HFF-Myc (cell line): ENCODE results near the gene TMEM185A.
A peak's percentile ranks its signal among the peaks of the same experiment; 100 is the strongest.

Experiments used
- DNase-seq: peaks from one replicate; pipeline ENCODE4 v3.0.0-alpha.2; 2011; ENCODE audit warnings: low read depth; ENCODE audit errors: extremely low read depth
- H3K4me3 ChIP-seq: replicated peaks from 2 replicates; pipeline ENCODE4 v1.5.1; 2011; ENCODE audit warnings: low read depth, mild to moderate bottlenecking, control low read depth, low read length
- TF ChIP-seq, protein P1 (sequence below): IDR thresholded peaks from 2 replicates; pipeline ENCODE4 v1.5.1; 2012; ENCODE audit warnings: mild to moderate bottlenecking, low read depth, low read length, control low read depth; ENCODE audit errors: missing control alignments

TMEM185A gene

DNA sequence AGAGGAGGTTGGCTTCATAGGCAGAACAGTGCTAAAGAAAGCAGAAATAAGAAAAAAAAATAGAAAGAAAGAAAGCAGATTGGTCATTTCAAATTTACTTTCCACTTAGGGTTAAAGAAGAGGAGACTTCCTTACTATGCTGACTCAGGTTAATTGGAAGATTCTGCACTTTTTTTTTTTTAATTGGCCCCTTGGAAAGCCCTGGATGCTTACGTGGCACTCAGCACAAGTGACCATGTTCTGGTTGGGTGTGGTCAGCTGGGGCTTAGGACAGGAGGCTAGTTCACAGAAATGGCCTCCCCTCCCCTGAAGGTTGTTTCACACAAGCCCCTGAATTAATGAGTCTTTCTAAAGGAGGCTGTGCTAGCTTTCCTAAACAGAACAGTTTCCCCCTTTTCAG, 58.8 kb downstream of the TMEM185A start:
- H3K4me3 ChIP-seq = no peak overlapping the region
- DNase-seq = no peak
- TF ChIP-seq, protein P1, sequence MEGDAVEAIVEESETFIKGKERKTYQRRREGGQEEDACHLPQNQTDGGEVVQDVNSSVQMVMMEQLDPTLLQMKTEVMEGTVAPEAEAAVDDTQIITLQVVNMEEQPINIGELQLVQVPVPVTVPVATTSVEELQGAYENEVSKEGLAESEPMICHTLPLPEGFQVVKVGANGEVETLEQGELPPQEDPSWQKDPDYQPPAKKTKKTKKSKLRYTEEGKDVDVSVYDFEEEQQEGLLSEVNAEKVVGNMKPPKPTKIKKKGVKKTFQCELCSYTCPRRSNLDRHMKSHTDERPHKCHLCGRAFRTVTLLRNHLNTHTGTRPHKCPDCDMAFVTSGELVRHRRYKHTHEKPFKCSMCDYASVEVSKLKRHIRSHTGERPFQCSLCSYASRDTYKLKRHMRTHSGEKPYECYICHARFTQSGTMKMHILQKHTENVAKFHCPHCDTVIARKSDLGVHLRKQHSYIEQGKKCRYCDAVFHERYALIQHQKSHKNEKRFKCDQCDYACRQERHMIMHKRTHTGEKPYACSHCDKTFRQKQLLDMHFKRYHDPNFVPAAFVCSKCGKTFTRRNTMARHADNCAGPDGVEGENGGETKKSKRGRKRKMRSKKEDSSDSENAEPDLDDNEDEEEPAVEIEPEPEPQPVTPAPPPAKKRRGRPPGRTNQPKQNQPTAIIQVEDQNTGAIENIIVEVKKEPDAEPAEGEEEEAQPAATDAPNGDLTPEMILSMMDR = no peak

DNA sequence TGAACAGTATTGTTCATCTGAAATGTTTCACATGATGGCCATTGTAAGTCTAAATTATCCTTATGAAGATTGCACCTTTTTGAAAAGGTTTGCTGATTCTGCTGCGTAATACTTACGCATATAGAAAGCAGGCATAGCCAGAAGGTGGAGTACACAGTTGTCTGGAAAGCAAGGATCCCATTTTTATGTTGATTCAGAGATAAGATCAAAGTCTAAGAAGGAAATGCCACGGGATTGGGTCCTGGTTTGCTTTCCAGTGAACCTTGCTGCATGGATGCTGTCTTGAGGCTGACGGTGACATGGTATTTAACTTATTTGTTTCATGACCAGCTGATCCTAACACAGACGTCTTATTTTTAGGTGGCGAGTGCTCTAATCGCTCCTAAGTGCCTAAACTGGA, 59.8 kb downstream of the TMEM185A start:
- TF ChIP-seq, protein P1 = no peak
- H3K4me3 ChIP-seq = no peak overlapping the region
- no peak for DNase-seq

DNA sequence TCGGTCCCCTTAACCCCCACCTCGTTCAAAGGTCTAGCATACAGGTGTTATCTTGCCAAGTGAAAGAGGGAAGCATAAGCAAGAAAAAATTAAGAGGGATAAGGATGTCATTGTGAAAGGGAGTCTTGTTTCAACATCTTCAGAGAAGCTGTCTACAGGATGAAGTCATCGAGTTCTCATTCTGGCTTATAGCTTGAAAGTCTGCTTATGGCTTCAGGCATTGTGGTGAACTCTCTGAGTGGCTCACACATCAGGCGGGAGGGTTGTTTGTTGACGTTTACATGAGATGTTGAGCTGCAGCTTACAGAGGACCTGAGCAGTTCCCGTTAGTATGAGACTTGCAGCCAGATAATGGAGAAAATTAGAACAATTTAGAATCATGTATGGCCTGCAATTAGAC, 60.9 kb downstream of the TMEM185A start:
- DNase-seq = peak; percentile 2
- TF ChIP-seq, protein P1 = no peak
- no peak overlapping the region for H3K4me3 ChIP-seq

DNA sequence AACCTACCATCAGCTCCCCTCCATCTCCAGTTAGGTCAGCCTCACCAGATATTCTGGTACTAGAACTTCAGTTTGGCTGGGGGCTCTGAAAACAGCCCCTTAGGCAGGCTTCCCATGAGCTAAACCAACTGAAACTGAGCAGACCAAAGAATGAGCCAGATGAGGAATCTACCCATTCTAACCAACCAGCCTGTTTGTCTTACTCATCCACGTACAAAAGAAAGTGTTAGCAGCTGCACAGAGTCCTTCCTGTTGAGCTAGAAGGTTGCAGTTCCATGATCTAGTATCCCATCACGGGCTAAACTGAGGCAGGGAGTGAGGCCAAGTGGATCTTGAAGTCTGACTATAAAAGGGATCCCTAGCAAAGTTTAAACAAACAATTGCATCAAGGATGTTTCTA, 61.8 kb downstream of the TMEM185A start:
- DNase-seq = no peak
- TF ChIP-seq, protein P1 = no peak

DNA sequence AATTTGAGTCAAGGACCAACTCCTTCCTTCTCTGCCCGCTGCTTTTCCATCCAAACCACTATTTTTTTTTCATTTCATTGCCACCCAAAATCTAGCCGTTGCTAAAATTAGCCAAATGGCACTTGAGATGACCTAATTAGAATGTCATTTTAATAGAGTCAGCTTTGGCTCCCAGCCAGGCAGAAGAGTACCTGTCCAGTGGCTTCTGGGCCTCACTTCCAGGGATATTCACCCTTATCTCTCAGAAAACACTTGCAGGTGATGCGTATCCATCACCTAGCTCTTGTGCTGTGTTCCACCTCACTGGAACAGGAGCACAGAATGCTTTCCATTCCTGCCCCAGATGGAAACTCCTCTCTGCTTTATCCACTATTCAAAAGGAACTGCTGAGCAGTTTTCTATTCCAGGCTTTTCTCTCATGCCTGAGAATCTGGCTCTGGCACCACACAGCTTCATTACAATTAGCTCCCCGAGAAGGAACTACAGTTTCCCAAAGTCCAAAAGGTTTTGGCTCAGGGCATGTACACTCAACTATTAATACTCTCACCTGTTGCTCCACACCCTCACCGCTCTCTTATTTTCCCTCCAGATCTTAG, 62.8 kb downstream of the TMEM185A start:
- no peak for DNase-seq
- H3K4me3 ChIP-seq = no peak overlapping the region
- TF ChIP-seq, protein P1 = no peak

More for the DNA sequence above, 61.8 kb downstream of the TMEM185A start:
- no peak overlapping the region for H3K4me3 ChIP-seq

DNA sequence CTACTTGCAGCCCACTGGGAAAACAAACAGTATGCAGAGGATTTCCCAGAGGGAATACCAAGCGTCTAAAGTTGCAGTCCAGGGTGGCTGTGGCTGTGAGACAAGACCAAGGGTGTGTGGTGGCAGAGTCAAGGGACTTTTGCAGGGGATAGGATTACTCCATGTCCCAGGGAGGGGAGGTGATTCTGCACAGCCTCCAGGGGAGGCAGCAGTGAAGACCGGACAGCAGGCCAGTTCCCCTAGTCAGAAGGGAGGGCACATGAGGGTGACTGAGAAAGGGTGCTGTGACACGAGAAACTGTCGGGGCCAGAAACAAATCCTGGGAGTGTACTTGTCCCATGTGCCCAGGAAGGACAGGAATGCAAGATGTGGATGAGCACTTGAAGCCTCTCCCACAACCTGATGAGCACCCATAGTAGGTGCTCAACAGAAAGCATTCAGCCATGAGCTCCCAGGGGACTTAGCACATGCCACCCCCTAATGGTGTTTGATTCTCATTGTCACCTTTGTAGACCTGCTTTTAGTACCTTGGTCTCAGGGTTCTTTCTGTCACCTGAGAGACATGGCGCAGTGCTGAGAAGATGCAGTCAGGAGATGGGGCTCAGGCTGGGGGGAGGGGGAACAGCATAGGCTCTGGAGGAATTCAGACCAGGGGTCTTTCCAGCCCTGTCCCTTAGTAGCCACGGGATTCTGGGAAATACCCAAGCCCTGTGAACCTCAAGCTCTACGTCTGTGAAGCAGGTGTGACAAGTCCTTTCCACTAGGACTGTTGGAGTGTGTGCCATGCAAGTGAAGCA, 63.8 kb downstream of the TMEM185A start:
- H3K4me3 ChIP-seq = no peak overlapping the region
- DNase-seq = no peak
- TF ChIP-seq, protein P1 = no peak
